ENCODE measurements around the gene HECTD4.
"Not testable (repeated sequence)": the region's sequence is repeated elsewhere in the genome, so short reads cannot be mapped to it uniquely, and the experiment has no call there.

Gene HECTD4

DNA sequence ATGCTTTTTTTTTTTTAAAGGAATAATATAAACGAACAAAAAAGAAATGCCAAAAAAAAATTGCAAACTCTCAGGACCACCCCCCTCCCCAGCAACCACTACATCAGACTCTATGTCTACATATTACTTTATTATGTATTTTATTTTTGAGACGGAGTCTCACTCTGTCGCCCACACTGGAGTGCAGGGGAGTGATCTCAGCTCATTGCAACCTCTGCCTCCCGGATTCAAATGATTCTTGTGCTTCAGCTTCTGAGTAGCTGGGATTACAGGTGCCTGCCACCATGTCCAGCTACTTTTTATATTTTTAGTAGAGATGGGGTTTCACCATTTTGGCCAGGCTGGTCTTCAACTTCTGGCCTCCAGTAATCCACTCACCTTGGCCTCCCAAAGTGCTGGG lies 22.9 kb downstream of the HECTD4 start:
- TF ChIP-seq ZFX (IDR thresholded peaks at IDR 0.05): no peak
- TF ChIP-seq, protein P1, sequence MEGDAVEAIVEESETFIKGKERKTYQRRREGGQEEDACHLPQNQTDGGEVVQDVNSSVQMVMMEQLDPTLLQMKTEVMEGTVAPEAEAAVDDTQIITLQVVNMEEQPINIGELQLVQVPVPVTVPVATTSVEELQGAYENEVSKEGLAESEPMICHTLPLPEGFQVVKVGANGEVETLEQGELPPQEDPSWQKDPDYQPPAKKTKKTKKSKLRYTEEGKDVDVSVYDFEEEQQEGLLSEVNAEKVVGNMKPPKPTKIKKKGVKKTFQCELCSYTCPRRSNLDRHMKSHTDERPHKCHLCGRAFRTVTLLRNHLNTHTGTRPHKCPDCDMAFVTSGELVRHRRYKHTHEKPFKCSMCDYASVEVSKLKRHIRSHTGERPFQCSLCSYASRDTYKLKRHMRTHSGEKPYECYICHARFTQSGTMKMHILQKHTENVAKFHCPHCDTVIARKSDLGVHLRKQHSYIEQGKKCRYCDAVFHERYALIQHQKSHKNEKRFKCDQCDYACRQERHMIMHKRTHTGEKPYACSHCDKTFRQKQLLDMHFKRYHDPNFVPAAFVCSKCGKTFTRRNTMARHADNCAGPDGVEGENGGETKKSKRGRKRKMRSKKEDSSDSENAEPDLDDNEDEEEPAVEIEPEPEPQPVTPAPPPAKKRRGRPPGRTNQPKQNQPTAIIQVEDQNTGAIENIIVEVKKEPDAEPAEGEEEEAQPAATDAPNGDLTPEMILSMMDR (conservative IDR thresholded peaks at IDR 0.05): no peak
- H3K27ac ChIP-seq: no peak overlapping the region

DNA sequence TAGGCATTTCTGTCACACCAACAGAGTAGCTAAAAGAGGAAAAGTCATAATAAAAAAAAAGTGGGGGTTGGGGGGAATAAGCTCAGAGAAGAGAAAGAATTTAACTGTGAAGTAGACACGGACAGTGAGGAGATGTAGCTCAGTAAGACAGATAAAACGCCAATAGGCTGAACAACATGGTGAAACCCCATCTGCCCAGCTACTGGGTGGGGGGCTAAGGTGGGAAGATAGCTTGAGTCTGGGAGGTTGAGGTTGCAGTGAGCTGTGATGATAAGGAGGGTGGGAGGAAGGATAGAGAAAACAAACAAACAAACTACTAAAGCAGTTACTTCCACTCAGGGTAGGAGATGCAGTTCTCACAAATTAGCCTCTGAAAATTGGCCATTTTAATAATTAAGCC lies 25.0 kb downstream of the HECTD4 start:
- no peak overlapping the region for H3K27ac ChIP-seq
- TF ChIP-seq, protein P1 (conservative IDR thresholded peaks at IDR 0.05): no peak
- TF ChIP-seq ZFX (IDR thresholded peaks at IDR 0.05): no peak

DNA sequence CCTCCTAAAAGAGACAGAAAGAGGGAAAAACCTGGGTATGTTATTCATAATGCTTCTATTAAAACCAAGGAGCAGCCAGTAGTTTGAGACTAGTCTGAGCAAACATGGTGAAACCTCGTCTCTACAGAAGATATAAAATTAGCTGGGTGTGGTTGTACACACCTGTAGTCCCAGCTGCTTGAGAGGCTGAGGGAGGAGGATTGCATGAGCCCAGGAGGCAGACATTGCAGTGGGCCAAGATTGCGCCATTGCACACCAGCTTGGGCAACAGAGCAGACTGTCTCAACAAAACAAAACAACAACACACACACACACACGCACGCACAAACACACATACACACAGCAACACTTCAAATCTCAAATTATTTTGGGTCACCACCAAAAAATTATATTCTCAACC lies 27.8 kb downstream of the HECTD4 start:
- no peak overlapping the region for H3K27ac ChIP-seq
- TF ChIP-seq, protein P1 (conservative IDR thresholded peaks at IDR 0.05): no peak
- no peak for TF ChIP-seq ZFX (IDR thresholded peaks at IDR 0.05)

DNA sequence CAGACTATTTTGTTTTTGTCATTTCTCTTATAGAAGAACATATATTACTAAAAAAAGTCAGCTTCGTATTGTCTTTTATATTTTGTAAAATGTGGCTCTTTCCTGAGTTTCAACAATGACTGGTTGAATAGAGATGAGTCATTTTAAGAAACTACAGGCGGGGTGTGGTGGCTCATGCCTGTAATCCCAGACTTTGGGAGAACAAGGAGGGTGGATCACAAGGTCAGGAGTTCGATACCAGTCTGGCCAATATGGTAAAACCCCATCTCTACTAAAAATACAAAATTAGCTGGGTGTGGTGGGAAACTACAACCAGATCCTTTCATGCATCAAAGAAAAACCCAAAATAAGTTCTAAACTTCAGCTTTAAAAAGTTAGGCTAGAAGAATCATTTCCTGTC lies 28.8 kb downstream of the HECTD4 start:
- no peak overlapping the region for H3K27ac ChIP-seq

DNA sequence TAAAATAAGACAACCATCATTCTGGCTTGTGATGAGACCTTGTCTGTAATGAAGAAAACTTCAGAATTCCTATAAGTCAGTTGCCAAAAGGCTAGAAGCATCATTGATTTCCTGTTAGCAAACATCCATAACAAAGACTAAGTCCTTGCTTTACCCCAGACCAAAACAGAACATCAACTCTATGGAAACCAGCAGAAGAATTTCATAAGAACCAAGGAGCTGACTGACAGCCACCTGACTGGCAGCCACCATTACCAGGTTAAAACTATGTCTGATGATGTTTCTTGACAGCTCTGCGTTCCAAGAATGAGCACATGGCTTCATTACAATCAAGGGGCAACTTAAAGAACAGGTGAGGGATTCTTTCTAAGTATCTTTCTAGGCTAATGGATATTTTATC lies 29.3 kb downstream of the HECTD4 start:
- no peak overlapping the region for H3K27ac ChIP-seq
- TF ChIP-seq, protein P1 (conservative IDR thresholded peaks at IDR 0.05): no peak
- TF ChIP-seq ZFX (IDR thresholded peaks at IDR 0.05): no peak

More for the DNA sequence above, 28.8 kb downstream of the HECTD4 start:
- TF ChIP-seq, protein P1 (conservative IDR thresholded peaks at IDR 0.05): no peak
- TF ChIP-seq ZFX (IDR thresholded peaks at IDR 0.05): no peak

DNA sequence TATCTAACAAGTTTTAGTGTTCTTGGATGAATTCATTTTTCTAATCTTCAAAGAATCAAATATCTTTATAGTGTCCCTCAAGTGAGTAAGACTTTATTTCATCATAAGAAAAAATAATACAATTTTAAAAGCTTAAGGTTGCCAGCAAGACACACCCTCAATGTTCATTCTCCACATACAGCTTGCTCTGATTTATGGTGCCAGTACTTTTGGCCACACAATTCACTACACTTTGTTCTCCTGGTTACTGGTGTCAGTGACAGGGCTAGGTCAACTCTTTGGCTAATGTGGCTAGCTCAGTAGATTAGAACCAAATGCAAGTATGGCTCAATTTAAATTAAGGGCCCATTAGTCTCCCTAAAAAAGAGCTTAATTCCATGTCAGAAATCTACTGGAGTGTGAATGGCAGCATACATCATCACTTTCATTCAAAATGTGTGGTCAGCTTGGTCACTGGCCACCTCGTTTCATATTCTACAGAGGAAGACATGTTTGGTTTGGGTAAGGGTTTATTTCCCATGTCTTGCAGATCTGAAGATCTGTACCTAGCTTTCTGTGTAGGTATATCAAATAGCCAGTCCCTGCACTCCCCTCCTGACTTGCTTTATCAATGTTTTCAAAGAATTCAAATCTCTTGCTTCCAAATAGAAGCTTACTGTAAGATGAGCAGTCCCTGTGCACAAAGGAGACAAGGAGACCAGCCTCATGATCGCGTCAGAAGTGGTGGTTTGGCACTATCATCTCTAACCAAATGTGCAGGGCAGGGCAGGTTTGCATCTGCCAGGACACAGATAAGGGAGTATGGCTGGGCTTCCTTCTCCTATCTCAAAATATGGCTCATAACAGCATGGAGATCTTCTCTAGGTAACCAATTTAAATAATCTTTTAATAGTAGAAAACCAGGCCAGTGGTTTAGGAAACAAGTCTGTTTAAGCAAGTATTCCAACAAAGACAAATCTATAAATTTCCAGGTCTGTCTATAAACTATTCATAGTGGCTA lies 31.3 kb downstream of the HECTD4 start:
- no peak for TF ChIP-seq ZFX (IDR thresholded peaks at IDR 0.05)
- TF ChIP-seq, protein P1 (conservative IDR thresholded peaks at IDR 0.05): no peak
- H3K27ac ChIP-seq: no peak overlapping the region

DNA sequence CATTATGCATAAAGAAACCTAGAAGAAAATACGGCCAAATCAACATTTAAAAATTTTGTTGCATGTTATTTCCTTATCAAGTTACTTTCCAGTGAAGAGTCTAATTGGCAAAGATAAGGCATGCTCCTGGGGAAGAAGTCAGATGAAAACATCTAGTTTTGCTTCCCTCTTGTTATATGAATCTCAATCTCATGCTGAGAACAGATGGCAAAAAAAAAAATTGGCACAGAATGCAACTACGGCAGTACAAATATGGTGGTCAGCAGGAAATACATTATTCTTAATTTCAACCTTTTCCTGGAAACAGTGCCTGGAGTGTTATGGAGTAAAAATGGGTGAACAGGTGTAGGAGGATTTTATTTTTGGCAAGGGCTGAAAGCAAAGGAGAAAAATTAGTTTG lies 32.8 kb downstream of the HECTD4 start:
- no peak for TF ChIP-seq ZFX (IDR thresholded peaks at IDR 0.05)
- TF ChIP-seq, protein P1 (conservative IDR thresholded peaks at IDR 0.05): no peak
- no peak overlapping the region for H3K27ac ChIP-seq

DNA sequence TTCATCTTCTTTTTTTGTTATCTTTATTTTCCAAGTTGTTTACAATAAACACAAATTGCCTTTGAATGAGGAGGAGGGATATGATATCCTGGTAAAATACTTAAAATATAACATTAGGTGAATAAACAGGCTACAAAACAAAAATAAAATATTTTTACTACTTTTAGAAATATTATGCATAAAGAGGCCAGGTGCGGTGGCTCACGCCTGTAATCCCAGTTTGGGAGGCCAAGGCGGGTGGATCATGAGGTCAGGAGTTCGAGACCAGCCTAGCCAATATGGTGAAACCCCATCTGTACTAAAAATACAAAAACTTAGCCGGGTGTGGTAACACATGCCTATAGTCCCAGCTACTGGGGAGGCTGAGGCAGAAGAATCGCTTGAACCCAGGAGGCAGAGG lies 33.3 kb downstream of the HECTD4 start:
- H3K27ac ChIP-seq: not testable (repeated sequence)
